GM23248 (cell line): ENCODE measurements around the gene SLC37A1.

Experiments
- EZH2 ChIP-seq: fragments of 200-600 bp; sonication (generic); IDR thresholded peaks from 2 replicates; pipeline ENCODE4 v1.6.1; 2018; ENCODE audit warnings: antibody characterized with exemption, mild to moderate bottlenecking; ENCODE audit not compliant: insufficient read depth, poor library complexity, severe bottlenecking
- EZH2phosphoT487 ChIP-seq: fragments of 200-600 bp; sonication (generic); IDR thresholded peaks from 2 replicates; pipeline ENCODE4 v1.6.1; 2018; ENCODE audit warnings: antibody characterized with exemption, moderate library complexity, mild to moderate bottlenecking, low read depth; ENCODE audit not compliant: insufficient read depth

GRCh38 chr21:42619841-42620240 lies 106.2 kb downstream of the SLC37A1 start:
- TF ChIP-seq EZH2, result no peak
- no peak for TF ChIP-seq EZH2phosphoT487
